CD4-positive, alpha-beta T cell treated with Interferon alpha-2 for 1 hour (primary cell): ENCODE measurements around the gene TFDP1.
"Not testable (repeated sequence)": the region's sequence is repeated elsewhere in the genome, so short reads cannot be mapped to it uniquely, and the experiment has no call there.

Source experiments
- DNase-seq, 2 donors: peaks; one replicate each; pipeline ENCODE4 v3.0.0-alpha.2; 2020 to 2022

Gene TFDP1

DNA sequence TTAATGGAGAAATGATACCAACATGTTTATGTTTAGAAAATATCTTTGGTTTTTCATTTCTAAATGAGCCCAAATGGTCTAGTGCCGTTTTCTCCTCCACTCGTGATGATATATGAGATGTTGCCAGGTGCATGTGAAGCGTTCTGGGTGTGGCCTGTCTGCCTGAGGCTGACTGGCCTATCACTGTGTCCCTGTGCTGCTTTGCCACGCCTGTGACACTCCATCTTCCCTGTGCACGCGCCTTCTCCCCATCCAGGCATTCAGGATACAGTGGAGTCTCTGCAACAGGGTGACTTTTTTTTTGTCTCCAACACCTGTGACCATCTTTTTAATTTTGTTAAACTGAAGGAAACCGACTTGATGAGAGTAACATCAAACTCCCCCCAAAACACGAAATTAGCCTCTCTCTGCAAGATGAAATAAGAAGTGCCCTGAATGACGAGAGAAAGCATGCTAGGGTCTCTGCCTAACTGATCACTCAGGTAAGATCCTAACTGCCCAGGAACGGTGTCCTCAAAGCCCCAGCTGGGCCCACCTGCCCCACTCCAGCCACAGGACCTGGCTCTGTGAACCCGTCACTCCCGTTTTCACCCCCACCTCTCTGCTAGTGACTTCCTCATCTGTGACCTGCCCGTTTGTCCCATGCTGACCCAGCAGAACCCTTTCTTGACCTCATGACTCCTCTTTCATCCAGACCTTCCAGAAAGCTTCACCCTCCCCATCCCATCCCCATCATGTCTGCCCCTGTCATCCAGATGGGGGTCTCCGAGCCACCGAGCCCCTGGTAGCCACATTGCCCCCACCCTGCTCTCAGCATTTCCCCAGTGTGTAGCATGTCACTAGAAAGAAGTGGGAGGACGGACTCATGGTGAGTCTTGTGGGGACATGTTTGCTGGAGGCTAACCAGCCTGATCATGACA is 33.2 kb upstream of the TFDP1 start:
- DNase-seq = no peak

DNA sequence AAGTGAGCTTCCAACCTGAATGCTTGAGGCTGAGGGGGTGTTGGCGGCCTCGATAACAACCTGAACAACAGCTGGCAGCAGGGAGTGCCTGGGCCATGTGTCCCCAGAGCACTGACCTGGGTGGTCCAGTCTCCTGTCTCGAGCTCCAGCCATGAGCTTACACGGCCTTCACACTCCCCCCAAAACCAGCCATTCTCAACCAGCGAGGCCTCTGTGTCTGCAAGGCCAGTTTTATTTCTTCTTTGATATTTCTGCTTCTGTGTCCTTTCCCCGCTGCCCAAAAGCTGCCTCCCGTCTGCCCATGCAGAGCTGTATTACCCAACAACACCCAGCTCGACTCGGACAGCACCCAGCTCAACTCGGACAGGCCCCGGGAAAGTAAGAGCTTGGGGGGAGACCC is 32.5 kb upstream of the TFDP1 start:
- no peak for DNase-seq

DNA sequence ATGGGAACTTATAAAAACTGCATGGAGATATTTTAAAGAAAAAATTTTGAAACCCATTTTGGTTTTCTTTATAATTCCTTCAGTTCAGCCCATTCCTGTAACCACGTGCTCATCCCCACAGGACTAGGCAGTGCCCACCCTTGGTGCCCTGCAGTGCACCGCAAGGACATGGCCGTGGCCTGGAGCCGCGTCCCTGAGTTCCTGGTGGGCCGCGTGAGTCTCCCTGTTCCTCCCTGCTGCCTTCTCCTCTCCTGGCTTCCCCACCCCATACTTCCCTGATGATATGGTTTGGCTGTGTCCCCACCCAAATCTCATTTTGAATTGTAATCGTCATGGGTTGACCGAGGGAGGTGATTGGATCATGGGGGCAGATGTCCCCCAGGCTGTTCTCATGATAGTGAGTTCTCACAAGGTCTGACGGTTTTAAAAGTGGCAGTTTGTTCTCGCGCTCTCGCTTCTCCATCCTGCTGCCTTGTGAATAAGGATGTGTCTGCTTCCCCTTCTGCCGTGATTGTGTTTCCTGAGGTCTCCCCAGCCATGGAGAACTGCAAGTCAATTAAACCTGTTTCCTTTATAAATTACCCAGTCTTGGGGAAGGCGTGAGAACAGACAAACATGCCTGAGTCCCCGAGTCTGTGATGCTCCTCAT is 31.6 kb upstream of the TFDP1 start:
- DNase-seq = no peak

DNA sequence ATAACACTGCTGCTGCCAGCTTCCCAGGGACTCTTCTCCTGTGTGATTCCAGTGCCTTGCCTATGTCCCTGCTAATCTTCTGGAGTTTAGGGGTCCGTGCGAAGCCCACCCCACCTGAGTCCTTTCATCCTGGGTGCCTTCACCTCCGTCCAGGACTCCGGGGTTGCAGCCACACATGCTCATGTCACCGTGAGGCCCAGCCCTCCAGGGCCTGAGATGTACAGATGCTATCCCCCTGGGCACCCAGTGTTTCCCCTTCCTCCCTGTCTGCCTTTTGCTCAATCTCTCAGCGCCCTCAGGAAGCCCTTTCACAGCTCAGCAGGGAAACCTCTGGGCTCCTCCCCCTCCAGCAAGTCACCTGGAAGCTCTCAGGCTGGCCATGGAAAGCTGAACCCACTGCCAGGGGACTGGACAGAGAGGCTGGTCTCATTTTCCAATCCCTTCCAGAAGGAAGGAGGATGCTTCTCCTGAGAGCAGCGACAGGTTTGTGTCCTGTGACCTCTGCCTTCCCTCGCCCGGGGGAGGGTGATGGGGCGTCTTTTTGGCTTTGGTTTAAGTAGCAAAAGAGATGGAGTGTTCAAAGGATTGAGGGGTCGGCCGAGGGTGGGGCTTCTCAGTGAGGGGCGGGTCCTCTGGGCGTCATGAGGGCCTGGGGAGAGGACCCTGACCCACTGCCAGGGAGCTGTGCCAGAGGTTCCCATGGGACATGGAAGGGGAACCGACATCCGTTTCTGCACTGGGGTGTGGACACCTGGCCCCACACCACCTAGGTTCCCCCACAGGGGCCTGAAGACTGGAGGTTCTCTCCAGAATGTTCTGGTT is 30.8 kb upstream of the TFDP1 start:
- no peak for DNase-seq

DNA sequence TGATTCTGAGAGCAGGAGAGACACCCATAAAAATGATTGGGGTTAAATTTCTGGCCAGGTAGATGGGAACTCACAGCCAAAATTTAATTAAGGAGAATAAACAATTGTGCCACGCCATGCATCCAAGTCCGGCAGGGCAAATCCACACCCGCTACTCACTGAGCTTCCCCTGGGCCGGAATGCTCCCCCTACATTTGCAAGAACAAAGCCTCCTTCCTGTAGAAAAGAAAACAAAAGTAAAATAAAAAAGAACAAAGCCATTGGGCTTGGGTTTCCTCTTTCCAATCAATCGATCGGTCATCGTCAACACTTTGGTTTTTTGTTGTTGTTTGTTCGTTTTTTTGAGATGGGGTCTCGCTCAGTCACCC is 30.2 kb upstream of the TFDP1 start:
- no peak for DNase-seq

DNA sequence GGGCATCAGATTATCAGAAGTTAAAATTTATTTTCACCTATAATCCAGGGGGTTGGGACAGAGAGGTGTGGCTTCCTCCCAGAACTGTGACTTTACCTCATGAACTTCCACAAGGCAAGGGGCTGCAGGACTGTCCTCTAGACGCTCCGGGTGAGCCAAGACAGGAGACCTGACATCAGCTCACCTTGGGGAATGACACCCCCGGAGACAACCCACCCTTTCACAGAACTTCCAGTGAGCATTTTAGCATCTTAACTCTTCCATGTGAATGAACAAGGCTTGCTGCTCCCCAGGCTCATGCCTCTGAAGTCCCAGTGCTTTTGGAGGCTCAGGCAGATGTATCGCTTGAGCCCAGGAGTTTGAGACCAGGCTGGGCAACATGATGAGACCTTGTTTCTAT is 29.4 kb upstream of the TFDP1 start:
- no peak for DNase-seq

DNA sequence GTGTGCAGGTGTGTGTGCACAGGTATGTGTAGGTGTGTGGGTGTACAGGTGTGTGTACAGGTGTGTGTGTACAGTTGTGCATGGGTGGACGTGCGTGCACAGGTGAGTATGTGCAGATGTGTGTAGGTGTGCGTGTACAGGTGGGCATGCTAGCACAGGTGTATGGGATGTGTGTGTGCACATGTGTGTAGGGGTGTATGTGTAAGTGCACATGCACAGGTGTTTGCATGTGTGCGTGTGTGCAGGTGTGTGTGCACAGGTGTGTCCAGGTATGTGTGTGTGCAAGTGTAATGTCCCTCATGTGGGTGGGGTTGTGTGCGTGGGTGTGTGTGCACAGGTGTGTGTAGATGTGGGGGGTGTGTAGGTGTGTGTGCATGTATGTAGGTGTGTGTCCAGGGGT is 27.5 kb upstream of the TFDP1 start:
- DNase-seq = no peak

DNA sequence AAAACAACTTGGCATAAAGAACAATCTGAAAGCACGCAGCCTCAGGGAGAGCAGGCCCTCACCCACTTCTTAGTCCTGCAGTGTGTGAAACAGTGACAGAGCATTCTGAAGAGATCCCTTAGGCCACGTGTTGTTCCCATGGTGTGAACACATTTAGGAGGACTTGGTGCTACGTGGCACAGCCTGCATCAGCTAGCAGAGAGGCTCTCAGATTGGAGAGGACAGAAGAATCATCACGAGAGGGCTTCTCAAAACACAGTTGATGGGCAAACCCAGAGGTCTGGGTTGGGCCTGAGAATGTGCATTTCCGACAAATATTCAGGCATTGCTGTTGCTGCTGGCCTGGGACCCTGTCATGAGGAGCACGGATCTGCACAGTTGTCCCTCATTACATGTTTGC is 26.1 kb upstream of the TFDP1 start:
- DNase-seq = no peak

DNA sequence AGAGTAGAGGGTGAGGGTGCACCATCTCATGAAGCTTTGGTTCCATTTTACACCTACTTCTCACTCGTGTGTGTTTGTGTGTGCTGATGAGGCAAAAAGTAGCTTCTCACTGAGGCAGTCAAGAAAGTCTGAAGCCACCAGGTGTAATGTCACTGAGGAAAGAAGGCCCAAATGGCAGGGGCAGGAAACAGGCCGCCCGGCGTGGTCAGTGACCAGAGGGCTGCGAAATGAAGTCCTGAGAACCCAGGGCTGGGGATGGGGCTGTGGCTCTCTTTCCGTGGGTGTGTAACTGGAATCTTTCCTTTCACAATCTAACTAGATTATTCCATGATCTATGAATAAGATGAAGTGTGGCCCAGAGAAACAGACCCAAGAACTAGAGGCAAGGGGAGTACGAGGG is 25.5 kb upstream of the TFDP1 start:
- no peak for DNase-seq

DNA sequence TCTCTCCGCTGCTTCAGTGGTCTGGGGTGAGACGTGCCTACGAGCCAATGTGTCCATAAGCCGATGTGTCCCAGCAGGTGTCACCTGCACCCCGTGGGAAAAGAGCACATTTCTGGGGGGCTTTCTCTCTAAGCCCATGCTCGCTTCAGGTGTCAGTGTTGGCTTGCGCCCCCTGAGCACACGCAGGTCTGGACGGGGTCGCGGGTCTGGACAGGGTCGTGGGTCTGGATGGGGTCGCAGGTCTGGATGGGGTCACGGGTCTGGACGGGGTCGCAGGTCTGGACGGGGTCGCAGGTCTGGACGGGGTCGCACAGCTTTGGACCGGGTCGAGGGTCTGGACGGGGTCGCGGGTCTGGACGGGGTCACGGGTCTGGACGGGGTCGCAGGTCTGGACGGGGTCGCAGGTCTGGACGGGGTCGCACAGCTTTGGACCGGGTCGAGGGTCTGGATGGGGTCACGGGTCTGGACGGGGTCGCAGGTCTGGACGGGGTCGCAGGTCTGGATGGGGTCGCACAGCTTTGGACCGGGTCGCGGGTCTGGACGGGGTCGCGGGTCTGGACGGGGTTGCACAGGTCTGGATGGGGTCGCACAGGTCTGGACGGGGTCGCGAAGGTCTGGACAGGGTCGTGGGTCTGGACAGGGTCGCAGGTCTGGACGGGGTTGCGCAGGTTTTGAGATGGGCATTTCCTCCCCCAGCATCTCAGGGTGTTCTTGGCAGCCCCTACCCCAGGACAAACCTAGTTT is 24.5 kb upstream of the TFDP1 start:
- no peak for DNase-seq

DNA sequence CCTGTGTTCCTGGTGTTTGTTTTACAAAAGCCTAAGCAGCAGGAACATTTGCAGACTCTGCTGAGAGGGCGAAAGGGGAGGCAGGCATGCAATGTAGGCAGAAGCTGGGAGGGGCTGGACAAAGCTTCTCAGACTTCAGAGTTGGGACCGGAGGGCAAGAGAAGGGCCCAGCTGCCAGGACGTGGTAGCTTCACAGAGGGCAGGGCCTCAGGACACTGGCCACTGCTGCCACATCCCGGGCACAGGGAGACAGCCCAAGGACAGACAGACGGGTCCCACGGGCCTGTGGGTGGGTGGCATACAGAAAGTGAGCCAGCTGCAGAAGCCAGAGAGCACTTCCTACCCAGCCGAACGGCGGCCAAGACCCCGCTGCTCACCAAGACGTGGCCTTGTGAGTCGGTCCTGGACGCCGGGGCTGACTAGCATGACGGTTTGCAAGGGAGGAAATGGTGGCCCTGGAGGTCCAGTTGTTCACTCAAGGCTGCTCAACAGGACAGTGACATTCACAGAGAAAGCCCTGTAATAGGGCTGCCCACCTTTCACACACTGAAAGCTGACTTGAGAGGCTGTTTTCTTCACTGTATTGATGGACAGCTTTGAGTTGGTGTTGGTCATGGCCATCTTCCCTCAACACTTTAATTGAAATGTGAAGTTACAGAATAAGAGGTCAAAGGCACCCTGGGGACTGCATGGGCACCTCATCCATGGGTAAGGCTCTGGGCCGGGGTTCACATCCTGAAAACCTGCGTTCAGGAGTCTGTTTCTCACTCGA is 23.7 kb upstream of the TFDP1 start:
- no peak for DNase-seq

DNA sequence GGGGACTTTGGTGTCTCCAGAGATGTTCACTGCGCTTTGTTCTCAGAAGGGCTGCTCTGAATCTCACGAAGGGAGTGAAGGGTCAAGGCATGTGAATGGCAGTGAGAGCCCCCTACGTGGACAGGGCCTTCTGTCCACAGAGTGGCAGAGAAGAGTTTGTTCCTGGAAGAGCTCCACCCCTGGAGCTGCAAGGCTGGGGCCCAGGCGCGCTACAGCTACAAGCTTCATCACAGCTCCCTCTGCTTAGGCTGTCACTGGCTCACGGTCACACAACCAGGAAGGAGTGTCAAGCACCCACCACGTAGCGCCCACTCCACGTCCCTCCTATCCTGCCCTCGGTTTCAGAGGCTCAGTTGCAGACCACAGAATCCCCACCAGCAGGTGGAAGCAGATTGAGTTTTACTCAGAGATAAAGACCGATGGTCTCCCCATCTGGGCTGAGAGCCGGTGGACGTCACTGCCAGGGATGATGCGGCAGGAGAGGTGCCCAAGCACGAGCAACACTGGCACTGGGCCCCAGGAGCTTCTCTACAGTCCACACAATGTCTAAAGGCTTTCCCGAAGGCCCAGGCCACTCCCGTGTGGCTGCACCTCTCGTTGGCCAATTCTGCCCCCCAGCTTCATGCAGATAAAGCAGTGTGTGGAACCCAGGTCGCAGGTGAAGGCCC is 23.0 kb upstream of the TFDP1 start:
- no peak for DNase-seq

DNA sequence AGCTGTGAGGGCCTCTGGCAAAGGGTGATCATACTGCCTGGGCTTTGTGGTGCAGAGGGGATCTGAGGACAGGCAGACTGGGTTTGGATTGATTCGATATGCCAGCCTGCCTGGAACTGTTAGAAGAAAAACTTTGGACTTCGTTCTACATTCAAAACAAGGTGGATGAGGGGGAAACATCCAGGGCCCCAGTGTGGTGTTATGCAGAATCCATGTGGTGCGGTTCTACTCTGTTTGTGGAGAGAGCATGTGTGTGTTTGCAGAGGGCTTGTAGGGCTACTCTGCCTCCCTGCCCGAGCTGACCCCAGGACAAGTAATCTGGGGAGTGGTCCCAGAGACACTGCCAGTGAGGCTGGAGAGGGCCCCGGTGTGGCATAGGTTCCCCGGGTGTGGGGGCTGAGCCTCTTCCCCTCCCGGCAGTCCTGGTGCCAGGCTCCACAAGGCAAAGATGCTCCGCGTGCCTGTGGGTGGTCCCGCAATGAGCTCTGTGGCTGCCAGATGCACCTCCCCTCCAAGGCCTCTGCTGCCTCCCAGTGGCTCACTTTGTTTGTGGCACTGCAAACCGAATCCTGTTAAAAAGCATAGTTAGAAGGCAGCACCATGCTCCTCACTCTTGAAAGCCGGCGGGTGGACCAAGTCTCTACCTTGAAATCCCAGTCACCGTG is 22.3 kb upstream of the TFDP1 start:
- DNase-seq = peak; percentile 31 to 40

DNA sequence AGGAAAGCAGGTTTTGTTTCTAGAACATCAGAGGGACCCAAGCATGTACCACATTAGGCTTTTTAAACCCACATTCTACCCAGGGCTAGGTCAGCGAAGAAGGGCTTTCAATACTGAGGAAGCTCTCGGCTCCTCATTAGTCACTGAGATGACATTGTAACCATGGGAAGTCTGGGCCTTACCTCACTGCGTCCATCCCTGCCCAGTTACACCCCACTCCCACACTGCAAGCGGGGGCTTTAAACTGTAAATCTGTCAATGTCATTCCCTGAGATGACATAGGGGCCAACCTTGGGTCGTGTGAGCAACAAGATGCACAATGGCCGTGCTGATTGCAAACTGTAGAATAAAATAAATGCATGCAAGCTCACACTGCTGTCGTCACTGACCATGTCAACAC is 21.7 kb upstream of the TFDP1 start:
- no peak for DNase-seq

DNA sequence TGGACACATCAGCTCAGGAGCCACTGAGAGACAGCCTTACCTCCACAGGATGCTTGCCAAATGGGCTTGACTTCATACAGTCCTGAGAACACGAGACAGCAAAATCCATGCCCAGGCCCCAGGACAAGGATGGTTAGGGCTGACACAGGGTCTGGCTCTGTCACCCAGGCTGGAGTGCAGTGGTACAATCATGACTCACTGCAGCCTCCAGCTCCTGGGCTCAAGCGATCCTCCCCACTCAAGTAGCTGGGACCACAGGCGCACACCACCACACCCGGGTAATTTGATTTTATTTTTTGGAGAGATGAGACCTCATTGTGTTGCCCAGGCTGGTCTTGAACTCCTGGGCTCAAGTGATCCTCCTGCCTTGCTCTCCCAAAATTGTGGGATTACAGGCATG is 21.0 kb upstream of the TFDP1 start:
- not testable (repeated sequence) for DNase-seq

DNA sequence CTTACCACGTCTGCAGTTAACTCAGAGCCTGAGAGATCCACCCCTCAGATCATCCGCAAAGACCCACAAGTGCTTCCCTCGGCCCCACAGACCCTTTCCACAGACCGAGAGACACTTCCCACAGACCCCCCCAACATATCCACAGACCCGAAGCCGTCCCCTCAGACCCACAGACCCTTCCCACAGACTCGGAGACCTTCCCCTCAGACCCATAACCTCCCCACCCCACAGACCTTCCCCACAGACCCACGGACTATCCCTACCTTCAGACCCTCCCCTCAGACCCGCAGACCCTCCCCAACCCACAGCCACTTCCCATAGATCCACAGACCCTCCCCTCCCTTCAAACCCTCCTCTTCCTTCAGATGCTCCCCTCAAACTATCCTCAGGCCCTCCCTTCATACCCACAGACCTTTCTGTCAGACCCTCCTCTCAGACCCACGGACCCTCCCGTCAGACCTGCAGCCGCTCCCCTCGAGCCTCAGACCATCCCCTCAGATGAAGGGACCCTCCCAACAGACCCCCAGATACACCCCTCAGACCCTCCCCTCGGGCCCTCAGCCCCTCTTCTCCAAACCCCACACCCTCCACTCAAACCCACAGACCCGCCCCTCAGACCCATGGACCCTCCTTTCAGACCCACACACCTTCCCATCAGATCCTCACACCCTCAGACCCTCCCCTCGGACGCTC is 20.1 kb upstream of the TFDP1 start:
- no peak for DNase-seq

DNA sequence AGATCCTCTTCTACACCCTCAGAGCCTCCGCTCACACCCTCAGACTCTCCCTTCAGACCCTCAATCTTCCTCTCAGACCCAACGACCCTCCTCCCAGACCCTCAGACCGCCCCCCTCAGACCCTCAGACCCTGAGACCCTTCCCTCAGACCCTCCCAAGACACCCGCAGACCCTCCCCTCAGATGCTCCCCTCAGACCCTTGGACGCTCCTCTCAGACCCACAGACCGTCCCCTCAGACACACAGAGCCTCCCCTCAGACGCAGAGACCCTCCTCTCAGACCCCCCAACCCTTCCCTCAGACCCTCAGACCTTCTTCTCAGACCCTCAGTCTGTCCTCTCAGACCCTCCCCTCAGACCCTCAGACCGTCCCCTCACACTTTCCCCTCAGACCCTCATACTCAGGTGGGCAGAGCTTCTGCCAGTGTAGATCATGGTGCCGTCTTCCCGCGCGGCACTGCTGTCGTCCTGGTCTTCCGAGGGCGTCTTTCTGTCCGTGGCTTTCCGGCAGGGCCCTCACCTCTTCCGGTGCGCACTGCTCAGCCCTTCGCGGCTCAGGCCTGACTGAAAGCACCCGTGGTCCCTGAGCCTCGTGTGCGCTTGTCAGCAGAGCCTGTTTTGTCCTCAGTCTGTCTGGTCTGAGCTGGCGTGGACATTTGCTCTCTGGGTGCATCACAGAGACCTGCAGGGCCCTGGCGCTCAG is 18.9 kb upstream of the TFDP1 start:
- DNase-seq = no peak

DNA sequence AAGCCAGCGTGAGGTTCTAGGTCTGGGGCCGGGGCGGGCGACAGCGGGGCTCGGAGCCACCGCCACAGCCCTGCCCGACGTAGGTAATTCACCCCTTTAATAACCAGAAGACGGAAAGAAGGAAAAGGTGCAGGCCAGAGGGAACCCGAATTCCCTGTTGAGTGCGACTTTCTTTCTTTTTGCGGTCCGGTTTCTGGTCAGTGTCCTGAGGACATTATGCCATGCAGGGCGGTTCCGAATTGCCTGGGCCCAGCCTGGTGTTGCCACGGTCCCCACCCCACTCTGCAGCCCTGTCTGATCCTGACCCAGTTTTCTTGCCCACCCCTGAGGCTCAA is 18.4 kb upstream of the TFDP1 start:
- no peak for DNase-seq

DNA sequence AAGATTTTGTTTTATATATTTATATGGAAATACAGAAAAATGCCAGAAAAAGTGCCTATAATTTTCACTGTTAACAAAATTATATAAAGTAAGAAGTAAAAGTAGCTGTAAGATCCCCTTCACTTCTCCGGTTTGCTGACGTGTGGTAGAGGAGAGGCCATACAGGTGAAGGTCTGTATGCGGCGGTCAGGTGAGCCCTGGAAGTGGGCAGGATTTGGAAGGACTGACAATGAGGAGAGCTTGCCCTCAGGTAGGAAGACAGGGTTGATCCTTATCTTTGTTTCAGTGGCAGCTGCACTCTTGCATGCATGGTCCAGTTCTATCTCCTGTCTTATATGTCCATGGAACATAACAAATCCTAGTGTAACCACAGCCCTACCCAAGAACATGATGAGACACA is 16.9 kb upstream of the TFDP1 start:
- DNase-seq = no peak

DNA sequence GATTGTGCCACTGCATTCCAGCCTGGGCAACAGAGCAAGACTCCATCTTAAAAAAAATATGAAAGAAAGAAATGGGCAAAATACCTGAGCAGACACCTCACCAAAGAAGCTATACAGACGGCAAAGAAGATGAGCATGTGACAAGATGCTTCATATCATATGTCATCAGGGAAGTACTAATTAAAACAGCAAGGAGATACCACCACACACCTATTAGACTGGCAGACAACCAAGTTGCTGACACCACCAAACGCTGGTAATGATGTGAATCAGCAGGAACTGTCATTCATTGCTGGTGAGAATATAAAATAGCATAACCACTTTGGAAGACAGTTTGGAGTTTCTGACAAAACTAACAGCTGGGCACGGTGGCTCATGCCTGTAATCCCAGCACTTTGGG is 11.5 kb upstream of the TFDP1 start:
- no peak for DNase-seq
